Activated CD4-positive, alpha-beta T cell treated with anti-CD3 and anti-CD28 coated beads, Interleukin-2, Interleukin-4, amounts not matched to agents 100 ng/mL and 50 ng/mL, durations not matched to agents 16 hours and 8 hours (primary cell): ENCODE data around the gene KNCN.

Source experiments
- DNase-seq: peaks from one replicate; pipeline ENCODE4 v3.0.0-alpha.2; 2020; ENCODE audit warnings: low spot score

Gene KNCN

DNA sequence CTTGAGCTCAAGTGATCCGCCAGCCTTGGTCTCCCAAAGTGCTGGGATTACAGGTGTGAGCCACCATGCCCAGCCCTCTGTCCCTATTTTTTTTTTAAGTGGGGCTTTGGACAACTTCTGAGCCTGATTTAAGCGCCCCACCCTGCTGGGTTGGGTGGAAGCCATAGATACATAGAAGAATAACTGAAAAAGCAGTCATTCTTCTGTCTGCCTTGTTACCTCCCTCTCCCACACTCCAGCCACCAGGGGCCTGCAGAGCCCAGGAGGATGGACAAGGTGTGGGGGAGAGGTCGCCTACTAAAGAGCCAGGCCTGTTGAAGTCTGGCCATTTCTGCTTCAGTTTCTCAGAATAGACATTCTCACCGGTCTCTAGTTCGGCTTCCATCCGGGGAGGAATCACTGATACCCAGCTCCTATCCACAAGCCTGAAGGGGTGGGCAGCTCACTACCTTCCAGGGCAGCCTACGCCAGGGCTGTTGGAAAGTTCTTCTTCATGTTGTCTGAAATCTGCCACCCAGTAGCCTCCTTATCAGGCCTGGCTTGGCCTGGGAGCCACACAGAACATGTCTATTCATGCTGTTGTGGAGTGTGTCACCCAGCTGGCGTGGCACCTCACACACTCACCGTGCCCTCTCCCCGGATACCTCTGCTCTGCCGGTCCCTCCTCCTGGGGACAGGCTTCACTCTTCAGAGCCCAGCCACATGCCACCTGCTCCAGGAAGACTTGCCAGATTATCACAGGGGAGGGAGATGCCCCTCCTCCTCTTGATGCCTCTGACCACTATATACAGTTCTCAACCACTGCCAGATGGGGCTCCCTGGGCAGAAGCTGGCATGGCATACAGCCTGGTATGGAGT lies 27.7 kb downstream of the KNCN start:
- DNase-seq = no peak

DNA sequence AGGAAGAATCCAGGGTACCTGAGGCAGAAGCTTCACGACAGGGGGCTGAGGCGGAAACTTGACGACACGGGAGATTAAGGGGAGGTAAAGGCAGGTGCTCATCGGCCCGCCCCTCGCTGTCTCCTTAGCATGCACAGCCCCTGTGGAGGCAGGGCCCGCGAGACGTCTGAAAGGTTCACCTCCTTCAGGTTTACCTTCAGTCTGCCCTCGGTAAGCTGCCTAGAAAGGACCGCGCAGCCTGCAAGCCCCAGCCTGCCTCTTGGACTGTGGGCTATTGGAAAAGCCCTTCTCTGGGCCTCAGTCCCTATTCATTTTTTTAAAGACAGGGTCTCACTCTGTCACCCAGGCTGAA lies 28.5 kb downstream of the KNCN start:
- no peak for DNase-seq

DNA sequence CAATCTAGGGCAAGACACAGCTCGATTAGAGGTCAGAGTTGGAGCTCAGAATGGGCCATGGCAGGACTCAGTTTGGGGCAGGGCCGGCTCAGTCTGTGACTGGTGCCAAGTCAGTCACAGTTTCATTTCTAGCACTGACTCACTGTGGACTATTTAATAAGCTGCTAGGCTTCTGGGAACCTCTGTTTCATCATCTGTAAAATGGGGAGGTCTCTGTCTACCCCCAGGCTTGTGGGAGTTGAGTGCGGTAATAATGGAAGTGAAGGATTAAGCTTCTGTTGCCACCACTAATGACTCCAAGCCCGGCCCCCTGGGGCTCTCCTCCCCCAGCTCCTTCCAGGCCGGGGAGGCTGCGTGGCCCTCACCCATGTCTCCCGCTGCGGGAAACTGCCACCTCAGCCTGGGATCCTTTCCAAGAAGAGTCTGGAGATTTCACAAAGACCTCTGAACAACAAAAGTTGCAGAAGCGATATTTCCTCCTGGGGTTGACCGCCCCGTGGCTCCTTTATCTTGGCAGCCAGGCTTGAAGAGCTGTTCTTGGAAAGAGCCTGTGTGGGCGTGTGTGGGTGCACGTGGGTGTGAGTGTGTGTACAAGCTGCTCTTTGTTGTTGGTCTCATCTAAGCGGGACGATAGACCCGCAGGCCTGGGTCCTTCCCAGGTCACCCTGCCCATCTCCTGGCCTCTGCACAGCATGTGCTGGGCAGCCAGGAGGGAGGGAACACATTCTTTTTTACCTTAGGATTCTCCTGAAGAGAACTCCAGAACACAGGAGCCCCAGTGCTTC lies 29.1 kb downstream of the KNCN start:
- peak; percentile 87 for DNase-seq

DNA sequence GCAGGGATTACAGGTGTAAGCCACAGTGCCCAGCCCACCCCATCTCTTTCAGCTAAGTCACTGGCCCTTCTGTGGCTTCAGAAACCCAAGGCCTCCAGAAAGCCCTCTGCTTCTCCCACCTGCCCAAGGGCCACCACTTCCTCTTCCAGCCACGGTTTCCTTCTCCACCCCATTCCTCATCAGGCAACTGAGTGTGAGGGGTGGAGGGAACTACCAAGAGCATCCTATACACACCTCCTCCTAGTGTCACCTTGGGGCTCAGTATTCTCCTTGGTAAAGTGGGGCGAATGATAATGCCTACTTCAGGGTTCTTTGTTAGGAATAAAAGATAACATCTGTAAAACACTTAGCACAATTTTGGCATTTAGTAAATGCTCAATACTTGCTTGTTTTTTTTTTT lies 30.0 kb downstream of the KNCN start:
- no peak for DNase-seq

DNA sequence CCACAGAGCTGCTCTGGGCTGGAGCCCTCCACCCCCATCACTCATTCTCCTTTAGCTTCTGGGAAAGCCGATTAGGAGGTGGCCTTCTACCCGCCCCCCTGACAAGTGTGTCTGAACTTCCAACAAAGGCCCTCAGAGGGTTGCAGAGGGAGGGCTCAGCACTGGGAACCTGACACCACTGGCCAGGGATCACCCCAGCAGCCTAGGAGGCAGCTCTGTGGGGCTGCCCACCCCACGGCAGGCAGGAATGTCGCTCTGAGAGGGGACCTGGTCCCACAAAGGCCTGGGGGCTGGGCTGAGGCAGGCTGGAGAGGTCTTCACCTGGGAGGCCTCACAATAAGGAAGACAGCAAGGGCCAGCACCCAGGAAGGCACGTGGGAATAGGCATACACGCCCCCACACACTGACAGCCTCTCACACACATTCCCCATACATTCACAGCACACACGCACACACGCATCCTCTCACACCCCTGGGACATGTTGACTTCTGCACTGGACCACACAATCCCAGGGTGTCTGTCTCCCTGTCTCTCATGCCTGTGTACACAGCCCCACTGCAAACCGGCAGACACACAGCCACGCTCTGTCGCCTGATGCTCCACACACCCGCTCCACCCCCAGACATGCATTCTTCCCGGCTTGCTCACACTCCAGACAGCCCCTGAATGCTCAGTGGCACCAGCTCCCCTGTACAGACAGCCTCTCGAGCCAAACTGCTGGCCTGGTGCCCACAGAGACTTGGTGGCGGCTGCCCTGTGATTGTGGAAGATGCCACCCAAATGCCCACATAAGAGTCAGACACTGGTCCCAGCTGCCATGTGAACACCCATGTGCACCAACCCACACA lies 31.2 kb downstream of the KNCN start:
- DNase-seq = no peak

DNA sequence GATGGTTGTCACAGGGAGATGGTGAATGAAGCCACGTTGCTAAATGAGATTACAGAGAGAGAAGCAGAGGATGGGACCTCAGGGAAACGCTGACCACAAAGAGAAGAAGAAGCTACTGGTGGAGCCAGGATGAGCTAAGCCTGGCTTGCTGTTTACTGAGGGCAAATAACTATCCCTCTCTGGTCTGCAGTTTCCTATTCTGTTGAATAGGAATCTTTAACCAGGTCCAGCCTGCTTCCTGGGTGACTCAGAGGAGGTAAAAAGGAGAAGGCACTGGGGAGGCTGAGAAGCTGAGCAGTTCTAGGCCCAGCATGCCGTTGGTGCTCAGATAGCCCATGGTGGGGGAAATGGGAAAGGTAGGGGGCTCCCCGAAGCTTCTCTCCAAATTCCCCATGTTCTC lies 32.2 kb downstream of the KNCN start:
- DNase-seq = no peak

DNA sequence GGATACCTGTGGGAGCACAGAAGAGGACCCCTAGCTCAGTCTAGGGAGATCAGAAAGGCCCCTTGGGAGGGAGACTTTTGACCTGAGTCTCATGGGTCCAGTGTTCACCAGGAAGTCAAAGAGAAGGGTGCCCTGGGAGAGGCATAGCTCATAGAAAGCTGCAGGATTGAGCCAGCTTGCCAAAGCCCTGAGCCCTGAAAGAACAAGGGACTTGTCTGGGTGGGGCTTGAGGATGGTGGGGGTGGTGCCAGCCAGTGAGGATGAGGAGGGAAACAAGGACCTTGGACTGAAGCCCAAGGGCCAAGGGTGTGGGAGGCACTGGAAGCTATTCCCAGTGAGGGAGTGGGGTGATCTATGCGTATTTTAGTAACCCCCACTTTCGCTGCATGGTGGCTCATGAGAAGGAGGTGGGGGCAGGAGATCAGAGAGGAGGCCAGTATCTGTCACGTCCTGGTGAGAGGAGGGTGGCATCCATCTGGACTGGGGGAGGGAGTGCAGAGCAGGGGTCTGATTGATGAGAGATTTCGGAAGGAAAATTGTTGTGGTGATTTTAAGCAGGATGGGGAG lies 33.4 kb downstream of the KNCN start:
- DNase-seq = no peak

DNA sequence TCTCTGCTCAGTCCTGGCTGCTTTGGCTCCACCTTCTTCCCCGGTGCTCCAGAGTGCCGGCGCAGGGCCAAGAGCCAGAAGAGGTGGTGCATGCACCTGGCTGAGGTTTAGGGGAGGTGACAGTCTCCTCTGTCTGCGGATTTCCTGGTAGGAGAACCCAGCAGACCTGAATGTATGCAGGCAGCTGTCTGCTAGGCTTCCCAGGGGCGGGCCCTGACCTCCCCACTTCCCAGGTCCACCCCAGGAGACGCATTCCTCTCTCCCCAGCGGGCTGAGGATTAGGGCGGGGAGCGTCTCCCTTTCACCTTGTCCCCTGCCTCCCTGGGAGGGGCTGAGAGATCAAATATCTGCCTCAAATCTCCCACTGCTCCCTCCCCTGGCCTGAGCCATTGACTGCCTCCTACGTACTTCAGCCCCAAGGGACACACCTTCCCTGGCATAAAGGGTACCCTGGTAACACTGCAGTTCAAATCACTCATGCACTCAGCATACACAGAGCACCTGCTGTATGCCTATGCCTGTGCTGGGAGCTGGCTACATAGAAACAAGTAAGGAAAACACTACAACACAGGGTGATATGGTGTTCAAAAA lies 34.3 kb downstream of the KNCN start:
- DNase-seq = no peak

DNA sequence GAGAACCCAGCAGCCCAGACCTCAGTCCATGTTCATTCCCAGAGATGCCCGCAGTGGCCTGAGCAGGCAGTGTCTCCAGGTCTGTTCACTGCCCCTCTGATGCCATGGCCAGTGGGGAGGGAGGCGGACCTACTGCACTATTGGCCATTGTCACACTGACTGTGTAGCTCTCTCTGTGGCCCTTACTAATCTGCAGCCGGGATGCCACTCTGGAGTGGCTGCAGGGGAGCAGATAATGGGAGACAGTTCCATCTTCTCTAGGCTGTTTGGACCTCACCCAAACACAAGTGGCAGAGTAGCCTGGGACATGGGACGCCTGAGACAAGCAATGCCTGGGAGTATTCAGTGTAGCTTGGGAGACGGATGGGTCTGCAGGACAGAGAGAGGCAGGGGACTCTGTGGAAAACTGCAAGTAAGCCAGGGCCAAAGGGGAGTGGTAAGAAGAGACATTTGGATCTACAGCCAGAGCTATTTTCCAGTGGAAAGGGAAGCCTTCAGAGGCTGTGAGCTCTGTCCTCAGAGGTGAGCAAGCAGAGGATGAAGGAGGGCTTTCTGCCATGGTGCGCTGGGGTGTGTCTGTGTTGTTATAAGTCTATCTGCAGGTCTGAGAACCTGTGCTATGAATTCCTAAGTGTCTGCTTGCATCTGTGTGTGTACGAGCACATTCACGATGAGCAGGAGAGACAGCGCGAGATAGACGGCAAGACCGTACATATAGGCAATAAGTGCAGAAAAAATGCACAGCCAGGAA lies 35.1 kb downstream of the KNCN start:
- no peak for DNase-seq

DNA sequence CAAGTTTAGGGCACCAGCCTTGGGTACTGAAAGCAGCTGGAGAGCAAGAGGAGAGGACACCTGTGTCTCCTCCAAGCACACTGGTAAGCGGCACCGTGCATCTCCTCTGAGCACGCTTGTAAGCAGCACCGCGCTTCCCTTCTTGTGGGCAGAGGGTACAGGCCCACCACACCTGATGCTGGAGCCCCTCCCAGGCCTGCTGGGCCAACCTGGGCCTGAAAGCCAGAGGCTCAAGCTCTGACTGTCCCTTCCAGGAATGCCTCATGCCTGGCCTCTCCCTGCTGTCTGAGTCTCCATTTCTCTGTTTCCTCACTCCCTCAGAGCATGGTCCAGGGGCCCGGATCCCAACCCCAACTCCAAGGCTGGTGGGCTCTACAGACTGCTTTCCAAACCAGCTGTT lies 35.9 kb downstream of the KNCN start:
- no peak for DNase-seq

DNA sequence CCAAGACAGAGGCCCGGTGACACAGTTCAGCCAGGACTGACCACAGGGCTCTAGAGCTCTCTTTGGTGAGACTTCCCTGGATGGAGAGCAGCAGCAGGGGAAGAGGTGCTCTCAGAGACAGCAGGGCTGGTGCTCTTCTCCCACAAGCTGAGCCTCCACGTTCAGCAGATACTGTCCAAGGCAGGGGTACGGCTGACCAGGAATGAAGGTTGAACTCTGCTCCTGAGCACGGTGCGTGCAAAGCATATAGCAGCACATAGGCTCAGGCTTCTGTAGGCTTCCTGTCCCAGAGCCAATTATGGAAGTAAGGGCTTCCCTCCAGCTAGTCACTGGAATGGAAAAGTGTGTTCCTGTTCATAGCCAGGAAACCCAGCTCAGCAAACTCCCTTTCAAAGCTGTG lies 37.9 kb downstream of the KNCN start:
- no peak for DNase-seq

DNA sequence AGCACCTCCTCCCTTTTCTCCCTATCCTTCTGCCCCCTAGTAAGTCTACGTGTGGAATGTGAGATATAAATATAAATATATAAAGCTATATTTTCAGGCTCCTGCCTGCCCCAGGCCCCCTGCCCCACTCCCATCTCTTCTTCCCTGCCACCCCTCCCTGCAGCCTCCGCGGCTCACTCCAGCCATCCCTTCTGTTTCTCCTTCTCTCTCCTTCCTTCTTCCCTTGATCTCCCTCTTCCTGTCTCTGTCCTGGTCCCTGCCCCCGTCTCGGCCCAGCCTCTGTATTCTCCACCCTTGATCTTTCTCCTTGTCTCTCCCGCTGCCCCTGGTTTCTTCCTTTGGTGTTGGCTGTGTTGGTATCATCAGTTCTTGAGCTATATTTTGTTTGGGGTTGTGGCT lies 38.7 kb downstream of the KNCN start:
- no peak for DNase-seq

DNA sequence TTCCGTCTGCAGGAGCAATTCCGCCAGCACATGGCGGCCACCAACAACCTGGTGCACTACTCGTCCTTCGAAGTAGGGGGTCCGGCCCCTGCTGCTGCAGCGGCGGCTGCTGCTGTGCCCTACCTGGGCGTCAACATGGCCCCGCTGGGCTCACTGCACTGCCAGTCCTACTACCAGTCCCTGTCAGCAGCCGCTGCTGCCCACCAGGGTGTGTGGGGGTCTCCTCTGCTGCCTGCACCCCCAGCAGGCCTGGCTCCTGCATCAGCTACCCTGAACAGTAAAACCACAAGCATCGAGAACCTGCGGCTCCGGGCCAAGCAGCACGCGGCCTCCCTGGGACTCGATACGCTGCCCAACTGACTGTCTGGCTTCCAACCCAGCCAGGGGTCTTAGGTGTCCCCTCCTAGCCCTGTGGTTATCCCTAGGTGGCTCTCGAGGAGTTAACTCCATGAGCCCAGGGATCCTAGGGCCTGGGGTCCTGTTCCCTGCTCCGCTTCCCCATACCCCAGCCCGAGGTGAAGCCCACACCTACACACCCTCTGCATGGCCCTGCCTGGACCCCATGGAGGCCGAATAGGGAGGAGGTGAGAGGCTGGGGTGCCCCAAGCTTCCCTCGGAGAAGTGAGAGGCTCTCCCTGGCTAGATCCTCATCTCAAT lies 39.2 kb downstream of the KNCN start:
- no peak for DNase-seq

DNA sequence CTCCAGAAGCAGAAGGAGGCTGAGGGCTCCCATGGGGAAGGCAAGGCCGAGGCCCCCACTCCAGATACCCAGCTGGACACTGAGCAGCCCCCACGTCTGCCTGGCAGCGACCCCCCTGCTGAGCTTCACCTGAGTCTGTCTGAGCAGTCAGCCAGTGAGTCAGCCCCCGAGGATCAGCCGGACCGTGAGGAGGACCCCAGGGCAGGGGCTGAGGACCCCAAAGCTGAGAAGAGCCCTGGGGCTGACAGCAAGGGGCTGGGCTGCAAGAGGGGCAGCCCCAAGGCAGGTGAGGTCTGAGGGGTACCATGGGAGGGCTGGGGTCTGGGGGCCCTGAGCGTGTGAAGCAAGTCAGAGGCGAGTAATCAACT lies 40.5 kb downstream of the KNCN start:
- no peak for DNase-seq

DNA sequence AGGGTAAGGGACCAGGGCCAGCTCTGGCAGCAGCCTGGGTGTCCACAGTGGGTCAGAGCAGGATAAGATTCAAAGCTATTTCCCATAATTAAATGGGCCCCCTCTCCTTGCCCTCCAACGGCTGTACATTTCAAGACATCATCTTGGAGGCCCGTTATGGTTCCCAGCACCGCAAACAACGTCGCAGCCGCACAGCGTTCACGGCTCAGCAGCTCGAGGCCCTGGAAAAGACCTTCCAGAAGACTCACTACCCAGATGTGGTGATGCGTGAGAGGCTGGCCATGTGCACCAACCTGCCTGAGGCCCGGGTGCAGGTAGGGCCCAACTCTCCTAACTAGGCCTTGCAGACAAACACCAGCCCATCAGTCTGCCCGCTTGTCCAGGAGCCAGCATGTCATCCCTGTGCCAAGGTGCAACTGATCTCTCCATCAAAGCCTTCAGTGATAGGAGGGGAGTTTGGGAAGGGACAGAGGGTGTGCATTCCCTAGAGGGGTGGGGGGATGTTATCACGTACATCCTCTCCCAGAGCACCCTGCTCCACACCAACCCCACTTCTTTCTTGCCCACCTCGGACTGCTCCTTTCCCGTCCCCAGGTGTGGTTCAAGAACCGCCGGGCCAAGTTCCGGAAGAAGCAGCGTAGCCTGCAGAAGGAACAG lies 41.0 kb downstream of the KNCN start:
- no peak for DNase-seq

DNA sequence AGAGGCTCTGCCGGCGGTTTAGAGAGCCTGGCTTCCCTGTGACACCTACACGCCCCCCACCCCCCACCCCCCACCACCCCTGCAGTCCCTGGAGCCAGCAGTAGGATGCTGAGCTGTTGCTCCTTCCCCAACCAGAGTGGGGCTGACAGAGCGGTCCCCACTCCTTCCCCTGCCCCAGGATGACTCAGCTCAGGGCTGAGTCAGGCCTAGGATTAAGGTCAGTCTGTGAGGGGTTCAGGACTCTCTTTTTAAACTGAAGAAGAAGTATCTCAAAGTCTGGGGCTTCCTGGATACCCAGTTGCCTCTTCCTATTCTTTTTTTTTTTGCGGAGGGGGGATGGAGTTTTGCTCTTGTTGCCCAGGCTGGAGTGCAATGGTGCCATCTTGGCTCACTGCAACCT lies 42.7 kb downstream of the KNCN start:
- DNase-seq = no peak

DNA sequence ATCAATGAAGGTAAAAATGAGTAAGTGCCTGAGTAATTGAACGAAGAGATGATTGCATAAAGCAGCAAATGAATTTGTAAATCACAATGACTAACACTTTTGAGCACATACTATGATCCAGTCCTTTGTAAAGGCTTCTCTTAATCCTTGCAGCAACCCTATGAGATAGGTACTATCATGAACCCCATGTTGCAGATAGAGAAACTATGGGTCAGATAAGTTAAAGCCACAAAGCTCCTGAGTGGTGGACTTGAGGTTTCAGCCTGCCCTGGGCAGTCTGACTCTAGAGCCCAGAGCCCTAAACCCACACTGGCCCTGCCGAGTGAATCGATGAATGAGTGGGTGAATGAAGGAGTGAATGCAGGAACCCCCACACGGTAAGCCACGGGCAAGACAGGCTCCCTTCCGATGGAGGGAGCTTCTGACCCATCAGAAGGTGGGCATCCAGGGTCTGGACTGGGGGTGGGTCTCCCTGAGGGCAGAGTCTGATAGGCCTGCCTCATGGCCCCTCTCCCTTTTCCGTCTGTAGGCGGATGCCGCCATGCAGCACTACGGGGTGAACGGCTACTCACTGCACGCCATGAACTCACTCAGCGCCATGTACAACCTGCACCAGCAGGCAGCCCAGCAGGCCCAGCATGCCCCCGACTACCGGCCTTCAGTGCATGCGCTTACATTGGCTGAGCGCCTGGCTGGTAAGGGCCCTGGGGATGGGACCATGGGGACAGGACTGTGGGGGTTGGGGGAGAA lies 44.8 kb downstream of the KNCN start:
- no peak for DNase-seq

DNA sequence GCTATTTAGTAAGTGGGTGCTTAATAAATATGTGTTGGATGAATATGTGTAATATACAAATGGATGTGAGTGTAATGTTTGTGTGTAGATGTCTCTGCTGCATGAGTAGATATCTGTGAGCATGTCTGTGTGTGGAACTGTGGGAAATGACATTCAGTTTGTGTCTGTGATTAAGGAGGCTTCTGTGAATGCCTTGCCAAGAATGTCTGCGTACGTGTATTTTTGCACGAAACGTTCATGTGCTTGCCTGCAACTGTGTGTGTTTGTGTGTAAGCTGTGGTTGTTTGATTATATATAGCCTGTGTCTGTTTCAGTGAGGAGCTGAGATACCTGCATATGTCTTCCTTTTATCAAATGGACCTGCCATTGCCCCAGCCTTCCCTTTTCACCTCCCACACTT lies 48.0 kb downstream of the KNCN start:
- DNase-seq = no peak

DNA sequence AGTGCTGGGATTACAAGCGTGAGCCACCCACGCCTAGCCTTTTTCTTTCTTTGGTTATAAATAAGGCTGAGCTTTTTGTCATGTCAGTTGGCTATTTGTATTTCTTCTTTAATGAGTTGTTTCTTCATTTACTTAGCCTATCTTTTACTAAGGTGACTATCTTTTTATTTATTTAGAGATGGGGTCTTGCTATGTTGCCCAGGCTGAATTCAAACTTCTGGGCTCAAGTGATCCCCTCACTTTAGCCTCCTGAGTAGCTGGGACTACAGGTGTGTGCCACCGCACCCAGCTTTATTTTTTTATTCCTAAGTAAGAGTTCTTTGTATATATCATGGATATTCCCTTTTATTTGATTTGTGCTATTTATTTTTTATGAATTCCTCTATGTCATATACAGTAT lies 49.9 kb downstream of the KNCN start:
- no peak for DNase-seq

DNA sequence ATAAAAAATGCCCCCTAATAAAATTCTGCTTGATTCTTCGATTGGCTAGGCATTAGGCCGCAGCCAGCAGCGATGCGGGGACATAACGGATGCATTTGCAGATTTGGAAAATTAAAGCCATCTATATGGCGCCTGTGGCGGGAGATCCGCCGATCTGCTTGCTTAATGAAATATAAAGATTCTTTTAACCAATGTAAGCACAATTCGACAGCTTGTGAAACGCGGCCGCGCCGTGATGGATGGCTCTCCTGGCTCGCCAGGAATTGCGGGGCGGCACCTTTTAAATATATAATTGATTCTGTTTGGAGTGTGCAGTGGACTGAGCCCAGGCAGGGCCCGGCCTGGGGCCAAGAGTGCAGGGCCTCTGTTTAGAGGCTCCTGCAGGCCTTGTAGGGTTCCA lies 53.8 kb downstream of the KNCN start:
- DNase-seq = no peak
